GM06990 (cell line): ENCODE data around the gene KIF1B.
"Not testable (repeated sequence)": the region's sequence is repeated elsewhere in the genome, so short reads cannot be mapped to it uniquely, and the experiment has no call there.

Source experiments
- DNase-seq: peaks from one replicate; pipeline ENCODE4 v3.0.0-alpha.2; 2011; ENCODE audit not compliant: insufficient read length; ENCODE audit errors: extremely low read depth
- H3K27me3 ChIP-seq: replicated peaks from 2 replicates; pipeline ENCODE4 v1.6.0; 2011; ENCODE audit warnings: low read length; ENCODE audit not compliant: control insufficient read depth, insufficient read depth
- H3K36me3 ChIP-seq: 2 replicates; pipeline ENCODE4 v1.5.1; 2011; ENCODE audit warnings: low read length; ENCODE audit not compliant: control insufficient read depth, insufficient read depth
- H3K4me3 ChIP-seq: replicated peaks from 2 replicates; pipeline ENCODE4 v1.5.1; 2011; ENCODE audit warnings: low read depth, mild to moderate bottlenecking, control low read depth, low read length
- CTCF ChIP-seq: IDR thresholded peaks from 2 replicates; pipeline ENCODE4 v1.5.1; 2011; ENCODE audit warnings: low read length, control low read depth, mild to moderate bottlenecking, inconsistent platforms; ENCODE audit not compliant: insufficient read depth, poor library complexity, severe bottlenecking

KIF1B gene

GRCh38 chr1:10249808-10250457, 39.6 kb downstream of the KIF1B start:
- TF ChIP-seq CTCF = no peak
- Histone ChIP-seq H3K36me3 (no peaks in the 10 kb centered on the region), H3K27me3 (no peaks in the 10 kb centered on the region), H3K4me3 (no peak overlapping the region)
- no peak for DNase-seq

GRCh38 chr1:10250663-10251062, 40.3 kb downstream of the KIF1B start:
- H3K36me3 ChIP-seq = no peaks in the 10 kb centered on the region
- DNase-seq = no peak
- TF ChIP-seq CTCF = no peak
- no peak overlapping the region for H3K4me3 ChIP-seq
- no peaks in the 10 kb centered on the region for H3K27me3 ChIP-seq

- H3K4me3 ChIP-seq, H3K36me3 ChIP-seq, H3K27me3 ChIP-seq, DNase-seq: not testable (repeated sequence)
These were observed 41.1 kb downstream of the KIF1B start for GRCh38 chr1:10251325-10252108.

- no peaks in the 10 kb centered on the region for H3K36me3 ChIP-seq
- DNase-seq = no peak
- no peak overlapping the region for H3K4me3 ChIP-seq
- H3K27me3 ChIP-seq = no peaks in the 10 kb centered on the region
- TF ChIP-seq CTCF = no peak
These were observed 42.1 kb downstream of the KIF1B start for GRCh38 chr1:10252508-10252907.

- no peaks in the 10 kb centered on the region for H3K36me3 ChIP-seq
- TF ChIP-seq CTCF = no peak
- no peaks in the 10 kb centered on the region for H3K27me3 ChIP-seq
- H3K4me3 ChIP-seq = no peak overlapping the region
- no peak for DNase-seq
These were observed 42.8 kb downstream of the KIF1B start for GRCh38 chr1:10253149-10253548.

GRCh38 chr1:10253755-10254154, 43.4 kb downstream of the KIF1B start:
- no peak for TF ChIP-seq CTCF
- Histone ChIP-seq H3K27me3 (no peaks in the 10 kb centered on the region), H3K36me3 (no peaks in the 10 kb centered on the region), H3K4me3 (no peak overlapping the region)
- DNase-seq = no peak
